ENCODE measurements around the gene MAGI1.

Gene MAGI1

DNA sequence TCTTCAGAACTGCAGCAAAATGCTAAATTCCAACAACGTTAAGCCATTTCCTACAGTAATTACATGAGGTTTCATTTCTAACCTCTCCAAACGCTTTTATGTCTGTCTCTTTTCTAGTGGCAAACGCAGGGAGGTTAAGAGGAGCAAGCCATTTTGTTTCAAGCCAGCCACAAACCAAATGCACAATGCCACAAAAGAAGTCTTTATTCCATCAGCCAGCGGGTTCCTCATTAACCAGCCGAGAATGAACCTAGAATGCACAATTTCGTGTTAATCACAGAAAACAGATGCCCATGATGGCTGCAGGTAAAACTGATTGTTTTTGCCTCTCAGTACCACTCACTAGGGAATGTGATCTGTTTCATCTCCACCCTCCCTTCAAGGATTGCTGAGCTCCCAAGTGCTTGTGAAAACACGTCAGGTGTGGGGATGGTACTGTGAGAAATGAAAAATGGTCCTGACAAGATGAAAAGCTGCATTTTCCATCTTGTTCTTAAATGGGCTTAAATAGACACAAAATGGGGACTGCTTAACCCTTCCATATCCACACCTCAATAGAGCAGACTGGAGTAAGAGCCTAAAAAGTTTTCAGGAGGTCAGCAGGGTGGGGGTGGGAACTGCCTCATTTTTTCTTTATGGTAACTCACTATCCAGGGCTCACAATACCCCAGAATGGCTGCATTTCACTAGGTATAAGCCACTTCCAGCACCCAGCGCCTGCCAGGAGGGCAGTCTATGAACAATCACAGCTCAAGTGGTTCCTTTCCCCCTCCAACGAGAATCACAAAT is 277.1 kb downstream of the MAGI1 start:
- peak in 8 of 42 donors; percentile 6 to 61 (median 24) for DNase-seq
- intact Hi-C loops (cut with DNase I) = no loop called here

DNA sequence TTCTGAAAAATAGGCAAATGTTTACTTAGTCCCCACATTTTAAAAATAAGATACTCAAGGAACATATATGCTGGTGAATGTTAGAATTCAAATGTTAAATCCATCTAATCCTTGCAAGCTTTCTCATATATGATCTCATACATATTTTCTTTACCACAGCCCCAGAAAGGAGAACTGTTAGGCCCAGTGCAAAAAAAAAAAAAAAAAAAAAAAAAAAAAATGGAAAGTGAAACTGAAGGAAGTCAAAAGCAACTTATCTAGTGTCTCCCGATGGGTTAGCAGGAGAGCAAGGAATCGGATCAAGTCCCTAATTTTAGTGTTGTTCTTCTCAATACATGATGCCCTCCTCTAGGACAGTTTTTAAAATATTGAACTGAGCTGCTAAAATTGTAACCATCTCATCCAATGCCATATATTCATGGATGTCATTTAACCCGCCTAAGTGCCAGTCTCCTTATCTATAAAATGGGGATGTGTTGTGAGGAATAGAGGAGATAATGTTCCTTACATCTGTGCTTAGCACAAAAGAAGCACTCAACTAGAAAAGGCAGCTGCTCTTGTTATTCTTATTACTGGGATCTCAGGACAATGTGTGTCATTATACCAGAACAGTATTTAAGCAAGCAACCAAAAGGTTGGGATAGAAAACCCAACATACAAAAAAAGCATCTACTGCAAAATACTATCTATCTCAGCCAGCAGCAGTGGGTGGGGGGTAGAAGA is 279.7 kb downstream of the MAGI1 start:
- intact Hi-C loops (cut with DNase I) = no loop called here
- peak in 1 of 42 donors; percentile 32 for DNase-seq

- DNase-seq = peak in 3 of 42 donors; percentile 9 to 55 (median 50)
- intact Hi-C loops (cut with DNase I) = no loop called here
Observed at GRCh38 chr3:65758438-65758837, 280.3 kb downstream of the MAGI1 start.

- no peak for DNase-seq
- intact Hi-C loops (cut with DNase I) = no loop called here
Observed at GRCh38 chr3:65752636-65753035, 286.1 kb downstream of the MAGI1 start.

DNA sequence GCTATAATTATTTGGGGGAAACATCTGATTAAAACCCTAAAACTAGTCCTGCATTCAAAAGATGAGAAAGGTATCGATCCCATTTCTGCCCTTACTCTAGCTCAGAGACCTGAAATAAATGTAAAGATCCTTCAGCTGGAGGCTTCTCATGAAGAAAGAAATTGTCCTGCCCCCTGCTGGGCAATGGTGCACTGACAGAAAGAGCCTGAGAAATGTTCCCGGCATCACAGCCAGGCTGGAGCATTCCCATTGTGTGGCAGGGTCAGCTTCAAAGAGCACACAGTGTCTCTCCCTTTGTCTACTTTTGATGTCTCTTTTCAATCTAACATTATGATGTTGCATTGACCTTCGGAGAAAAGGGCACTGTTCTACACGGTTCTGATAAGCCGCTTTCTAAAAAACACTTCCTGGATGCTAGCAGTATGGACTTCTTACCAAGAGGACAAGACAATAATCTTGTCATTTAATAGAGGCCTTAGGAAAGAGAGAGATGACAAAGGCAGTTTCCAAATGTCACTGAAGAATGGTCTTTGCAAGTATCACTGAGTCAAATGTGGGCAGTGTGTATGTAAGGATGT is 287.5 kb downstream of the MAGI1 start:
- peak; percentile 59 to 94 (median 84) for DNase-seq
- intact Hi-C loops (cut with DNase I) = no loop called here

- intact Hi-C loops (cut with DNase I) = no loop called here
Observed at GRCh38 chr3:65749066-65749465, 289.7 kb downstream of the MAGI1 start.

DNA sequence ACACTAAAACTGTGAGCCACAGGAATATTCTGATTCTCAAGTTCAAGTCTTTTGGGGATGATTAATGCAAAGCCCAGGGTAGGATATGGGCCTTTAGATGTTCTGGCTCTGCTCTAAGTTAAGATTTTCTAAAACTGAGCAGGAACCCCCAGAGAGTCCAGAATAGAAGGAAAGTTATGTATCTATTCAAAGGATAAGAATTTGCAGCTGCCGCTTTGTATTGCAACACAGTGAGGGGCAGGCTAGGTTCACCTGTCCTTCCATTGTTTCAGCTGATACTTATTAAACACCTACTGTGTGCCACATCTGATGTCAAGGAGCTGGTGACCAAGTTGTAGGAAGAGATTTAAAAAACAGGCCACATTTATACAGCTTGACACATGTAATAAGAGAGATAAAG is 290.4 kb downstream of the MAGI1 start:
- DNase-seq = no peak
- intact Hi-C loops (cut with DNase I) = no loop called here

More at GRCh38 chr3:65749066-65749465, 289.7 kb downstream of the MAGI1 start:
- DNase-seq = no peak

DNA sequence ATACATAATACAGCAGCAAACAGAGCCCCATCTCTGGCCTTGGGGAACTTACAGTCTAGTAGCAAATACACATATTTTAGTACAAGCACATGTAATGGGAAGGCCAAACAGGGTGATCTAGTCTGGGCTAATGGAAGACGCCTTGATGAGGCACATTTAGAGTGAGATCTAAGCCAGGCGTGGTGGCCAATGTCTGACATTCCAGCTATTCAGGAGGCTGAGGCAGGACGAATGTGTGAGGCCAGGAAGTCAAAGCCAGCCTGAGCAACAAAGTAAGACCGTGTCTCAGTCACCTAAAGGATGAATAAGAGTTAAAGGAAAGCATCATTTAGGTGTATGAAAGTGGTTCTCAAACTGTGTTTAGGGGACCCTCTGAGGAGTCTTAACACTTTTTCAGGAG is 291.9 kb downstream of the MAGI1 start:
- intact Hi-C loops (cut with DNase I) = no loop called here
- DNase-seq = no peak

DNA sequence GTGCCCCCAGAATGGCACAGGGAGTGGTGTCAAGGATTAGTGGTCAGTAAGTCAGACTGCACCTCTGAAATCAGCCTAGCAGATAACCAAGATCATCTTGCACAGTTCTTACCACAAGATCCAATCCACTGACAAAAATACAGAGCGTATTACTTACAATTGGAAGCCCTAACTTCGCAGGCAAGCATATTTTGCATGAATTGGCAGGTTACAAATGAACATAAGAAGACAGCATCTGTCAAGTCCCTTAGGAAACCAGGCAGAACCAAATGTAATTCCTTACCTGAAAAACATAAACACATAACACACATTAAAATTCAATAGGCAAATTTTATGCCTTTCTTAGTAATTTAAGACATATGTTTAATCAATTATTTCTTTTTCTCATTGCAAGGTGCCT is 293.4 kb downstream of the MAGI1 start:
- intact Hi-C loops (cut with DNase I) = no loop called here
- no peak for DNase-seq

- intact Hi-C loops (cut with DNase I) = no loop called here
- DNase-seq = no peak
Observed at GRCh38 chr3:65742914-65743313, 295.8 kb downstream of the MAGI1 start.

DNA sequence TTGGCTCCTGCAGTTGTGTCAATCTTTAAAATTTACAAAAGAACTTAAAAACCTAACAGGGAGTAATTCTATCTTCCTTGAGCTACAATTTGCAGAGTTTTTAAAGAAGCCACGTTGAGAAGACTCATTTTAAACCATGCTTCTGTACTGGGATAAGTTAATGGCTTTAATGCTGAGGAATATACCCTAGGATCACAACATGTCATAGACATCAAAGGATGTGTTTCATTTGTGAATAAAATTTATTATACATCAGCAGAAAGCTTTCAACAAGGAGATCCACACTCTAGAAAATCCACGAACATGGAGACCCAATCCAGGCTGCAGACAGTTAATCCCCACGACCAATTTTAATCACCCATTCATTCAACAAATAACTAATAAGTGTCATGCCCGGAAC is 297.2 kb downstream of the MAGI1 start:
- no peak for DNase-seq
- intact Hi-C loops (cut with DNase I) = no loop called here

DNA sequence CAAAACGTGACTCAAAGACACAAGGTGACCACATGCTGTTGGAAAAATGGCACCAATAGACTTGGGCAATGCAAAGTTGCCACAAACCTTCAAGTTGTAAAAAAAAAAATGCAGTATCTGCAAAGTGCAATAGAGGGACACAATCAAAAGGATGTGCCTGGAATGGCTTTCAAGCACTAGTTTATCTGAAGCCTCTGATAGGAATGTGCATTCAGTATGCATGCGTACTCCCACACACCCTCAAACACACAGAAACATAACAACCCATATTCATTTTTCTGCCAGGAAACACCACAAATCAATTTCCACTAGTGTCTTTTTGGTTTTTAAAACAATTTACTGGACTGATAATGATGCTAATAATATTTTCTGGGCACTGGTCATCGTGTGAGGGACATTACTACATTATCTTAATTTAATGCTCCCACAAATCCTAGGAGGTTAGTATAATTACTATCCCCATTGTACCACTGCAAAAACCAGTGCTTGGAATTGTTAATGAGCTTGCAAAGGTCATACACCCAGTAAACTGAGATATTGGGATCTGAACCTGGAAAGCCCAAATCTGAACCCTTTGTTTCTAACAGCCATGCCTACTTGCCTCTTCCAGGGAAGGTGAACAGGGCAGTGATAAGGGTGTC is 298.7 kb downstream of the MAGI1 start:
- intact Hi-C loops (cut with DNase I) = loop anchor here (10.0 kb wide), 2 partner anchors 295 to 1205 kb away; no protein-coding TSS in a partner anchor
- DNase-seq = no peak

GRCh38 chr3:65734792-65735191 is 303.9 kb downstream of the MAGI1 start:
- DNase-seq = no peak
- intact Hi-C loops (cut with DNase I) = loop anchor here (10.0 kb wide), 2 partner anchors 290 to 1200 kb away; no protein-coding TSS in a partner anchor

GRCh38 chr3:65734382-65734781 is 304.3 kb downstream of the MAGI1 start:
- intact Hi-C loops (cut with DNase I) = loop anchor here (10.0 kb wide), 2 partner anchors 290 to 1200 kb away; no protein-coding TSS in a partner anchor
- no peak for DNase-seq

DNA sequence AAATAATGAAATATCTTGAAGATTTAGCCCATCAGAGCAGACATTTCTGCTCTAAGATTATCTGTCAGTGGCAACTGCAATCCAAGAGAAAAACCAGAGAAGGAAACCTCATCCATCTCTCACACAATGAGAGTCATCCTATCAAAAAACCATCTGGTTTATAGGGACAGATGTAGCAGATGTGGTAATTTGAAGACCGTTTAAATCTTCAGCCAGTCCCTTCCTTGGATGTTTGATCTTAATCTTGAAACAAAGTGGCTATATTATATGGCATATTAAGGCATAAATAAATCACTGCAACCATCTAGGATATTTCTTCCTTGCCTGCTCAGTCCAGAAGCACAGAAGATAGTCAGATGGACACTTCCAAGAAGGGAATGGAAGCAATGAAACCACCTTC is 305.3 kb downstream of the MAGI1 start:
- intact Hi-C loops (cut with DNase I) = loop anchor here (10.0 kb wide), 2 partner anchors 289 to 1199 kb away; no protein-coding TSS in a partner anchor
- no peak for DNase-seq

DNA sequence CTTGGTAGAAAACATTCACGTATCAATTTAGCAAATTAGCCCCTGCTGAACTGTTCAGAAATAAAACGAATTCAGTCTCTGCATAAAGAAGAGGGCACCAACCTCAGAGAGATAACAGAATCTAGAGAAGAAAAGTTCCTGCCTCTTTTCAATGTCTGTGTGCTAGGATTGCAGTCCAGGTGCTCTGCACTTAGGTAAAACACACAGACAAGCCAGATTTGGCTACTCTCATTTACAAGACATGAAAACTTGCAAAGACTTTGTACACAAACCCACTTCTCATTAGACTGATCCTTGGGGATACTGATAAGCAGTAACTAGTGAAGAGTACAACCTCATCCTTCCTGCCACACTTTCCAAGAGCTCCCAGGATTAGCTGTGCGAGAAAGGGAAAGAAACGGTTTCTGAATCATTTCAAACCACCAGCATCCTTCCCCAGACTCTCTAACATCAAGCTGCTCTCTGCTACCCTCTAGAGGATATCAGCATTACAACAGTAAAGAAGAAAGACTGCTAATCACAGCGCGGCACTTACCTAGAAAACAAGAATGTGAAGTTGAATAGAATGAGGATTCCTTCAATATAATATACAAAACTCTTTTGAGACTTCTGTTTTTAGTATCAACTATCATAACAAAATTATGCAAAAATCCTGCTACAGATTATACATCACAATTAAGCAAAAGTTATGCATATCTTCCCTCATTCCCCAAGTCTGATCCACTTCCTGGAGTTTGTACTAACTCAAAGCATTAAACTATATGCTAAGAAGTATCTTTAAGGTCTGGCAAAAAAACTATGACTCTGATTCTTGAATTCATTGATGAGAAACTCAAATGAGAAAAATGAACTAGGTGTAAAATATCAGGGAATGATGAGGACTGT is 306.4 kb downstream of the MAGI1 start:
- peak in 19 of 42 donors; percentile 10 to 80 (median 47) for DNase-seq
- intact Hi-C loops (cut with DNase I) = loop anchor here (10.0 kb wide), 2 partner anchors 287 to 1197 kb away; no protein-coding TSS in a partner anchor

DNA sequence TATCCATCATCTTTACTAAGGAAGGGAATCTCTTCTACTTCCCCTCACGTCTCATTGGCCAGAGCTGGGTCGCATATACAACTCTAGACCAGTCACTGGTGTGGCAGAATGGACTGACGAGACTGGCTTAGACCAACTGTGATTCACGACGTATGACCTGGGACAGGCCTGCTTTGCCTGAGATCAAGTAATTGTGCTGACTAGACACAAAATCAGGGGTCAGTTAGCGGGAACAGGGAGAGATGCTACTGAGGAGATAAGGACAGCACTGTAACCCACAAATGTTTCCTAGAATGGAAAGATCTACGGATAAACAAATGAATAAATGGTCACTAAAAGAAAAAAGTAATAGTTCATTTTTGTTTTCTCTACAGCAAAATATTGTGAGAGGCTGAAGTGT is 308.3 kb downstream of the MAGI1 start:
- intact Hi-C loops (cut with DNase I) = loop anchor here (10.0 kb wide), 2 partner anchors 286 to 1196 kb away; no protein-coding TSS in a partner anchor
- no peak for DNase-seq

DNA sequence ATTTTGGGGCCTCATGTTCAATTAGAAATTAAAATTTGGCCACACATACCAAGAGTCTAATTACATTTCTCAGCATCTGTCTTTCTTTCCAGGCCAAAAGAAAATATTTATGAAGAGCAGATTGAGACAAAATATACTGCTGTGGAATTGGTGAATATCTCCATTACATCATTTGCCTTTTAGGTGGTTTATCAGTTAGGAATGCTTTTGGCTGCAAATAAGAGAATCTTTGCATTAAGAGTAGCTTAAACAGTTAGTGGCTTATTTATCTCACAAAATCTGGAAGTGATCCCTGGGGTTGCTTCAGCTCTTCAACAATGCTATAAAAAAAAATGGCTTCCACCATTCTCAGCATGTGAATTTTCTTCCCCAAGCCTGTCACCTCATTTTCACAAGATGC is 308.7 kb downstream of the MAGI1 start:
- intact Hi-C loops (cut with DNase I) = loop anchor here (10.0 kb wide), 2 partner anchors 285 to 1195 kb away; no protein-coding TSS in a partner anchor
- no peak for DNase-seq

Measured in head of caudate nucleus (tissue), 42 donors.